Measurements from ENCODE around the gene RUNX1. TPM values are rescaled to one million over a fixed set of nuclear protein-coding genes. Genes with fewer than 3 reads are reported as not detected.

The RUNX1 gene
- total RNA-seq, 6 experiments from 2014 or later: 2.9 to 18.3 (median 4.3) TPM

DNA sequence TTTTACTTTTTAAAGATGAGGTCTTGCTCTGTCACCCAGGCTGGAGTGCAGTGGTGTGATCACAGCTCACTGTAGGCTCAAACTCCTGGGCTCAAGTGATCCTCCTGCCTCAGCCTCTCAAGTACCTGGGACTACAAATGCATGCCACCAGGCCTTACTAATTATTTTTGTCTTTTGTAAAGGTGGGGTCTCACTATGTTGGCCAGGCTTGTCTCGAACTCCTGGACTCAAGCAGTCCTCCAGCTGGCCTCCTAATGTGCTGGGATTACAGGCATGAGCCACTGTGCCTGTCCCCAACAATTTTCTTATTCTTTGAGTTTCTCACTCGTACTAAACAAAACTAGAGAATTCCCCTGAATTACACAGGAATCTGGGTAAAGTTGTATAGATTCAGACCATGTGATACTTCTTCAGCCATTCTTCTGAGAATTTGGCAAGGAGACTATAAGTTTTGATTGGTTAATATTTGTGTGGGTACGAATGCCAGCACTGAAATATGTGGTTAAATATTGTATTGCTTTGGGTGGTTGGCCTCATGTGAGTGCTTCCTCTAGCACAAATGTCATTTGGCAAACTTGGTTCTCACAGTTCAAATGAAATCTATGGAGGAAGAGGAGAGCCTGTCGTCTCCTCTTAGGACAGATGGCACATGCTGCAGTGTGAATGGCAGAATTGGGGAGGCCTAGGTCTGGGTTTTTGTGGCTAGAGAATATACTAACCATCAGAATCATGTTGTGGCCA lies 104.9 kb downstream of the RUNX1 start:
- intact Hi-C loops (cut with DNase I): loop anchor here in 1 of 2 donors (10.0 kb wide), 1 partner anchor 71 kb away; no protein-coding TSS in a partner anchor
- H3K27ac ChIP-seq: no peak overlapping the region
- H3K4me3 ChIP-seq: no peak overlapping the region
- ATAC-seq (no peak), DNase-seq (no peak)
- WGBS (ENCODE audit: insufficient coverage, low coverage, low lambda C conversion rate, missing lambda C conversion rate): 58% methylated on average over 4 of the region's 4 CpGs
- no peaks in the 10 kb centered on the region for H3K27me3 ChIP-seq
- no peaks in the 10 kb centered on the region for H3K9me3 ChIP-seq
- H3K4me1 ChIP-seq: no peaks in the 10 kb centered on the region
- no peaks in the 10 kb centered on the region for H3K36me3 ChIP-seq
- TF ChIP-seq, protein P1, sequence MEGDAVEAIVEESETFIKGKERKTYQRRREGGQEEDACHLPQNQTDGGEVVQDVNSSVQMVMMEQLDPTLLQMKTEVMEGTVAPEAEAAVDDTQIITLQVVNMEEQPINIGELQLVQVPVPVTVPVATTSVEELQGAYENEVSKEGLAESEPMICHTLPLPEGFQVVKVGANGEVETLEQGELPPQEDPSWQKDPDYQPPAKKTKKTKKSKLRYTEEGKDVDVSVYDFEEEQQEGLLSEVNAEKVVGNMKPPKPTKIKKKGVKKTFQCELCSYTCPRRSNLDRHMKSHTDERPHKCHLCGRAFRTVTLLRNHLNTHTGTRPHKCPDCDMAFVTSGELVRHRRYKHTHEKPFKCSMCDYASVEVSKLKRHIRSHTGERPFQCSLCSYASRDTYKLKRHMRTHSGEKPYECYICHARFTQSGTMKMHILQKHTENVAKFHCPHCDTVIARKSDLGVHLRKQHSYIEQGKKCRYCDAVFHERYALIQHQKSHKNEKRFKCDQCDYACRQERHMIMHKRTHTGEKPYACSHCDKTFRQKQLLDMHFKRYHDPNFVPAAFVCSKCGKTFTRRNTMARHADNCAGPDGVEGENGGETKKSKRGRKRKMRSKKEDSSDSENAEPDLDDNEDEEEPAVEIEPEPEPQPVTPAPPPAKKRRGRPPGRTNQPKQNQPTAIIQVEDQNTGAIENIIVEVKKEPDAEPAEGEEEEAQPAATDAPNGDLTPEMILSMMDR (IDR thresholded peaks at IDR 0.05): no peak
- TF ChIP-seq POLR2A (IDR thresholded peaks at IDR 0.05): no peak

DNA sequence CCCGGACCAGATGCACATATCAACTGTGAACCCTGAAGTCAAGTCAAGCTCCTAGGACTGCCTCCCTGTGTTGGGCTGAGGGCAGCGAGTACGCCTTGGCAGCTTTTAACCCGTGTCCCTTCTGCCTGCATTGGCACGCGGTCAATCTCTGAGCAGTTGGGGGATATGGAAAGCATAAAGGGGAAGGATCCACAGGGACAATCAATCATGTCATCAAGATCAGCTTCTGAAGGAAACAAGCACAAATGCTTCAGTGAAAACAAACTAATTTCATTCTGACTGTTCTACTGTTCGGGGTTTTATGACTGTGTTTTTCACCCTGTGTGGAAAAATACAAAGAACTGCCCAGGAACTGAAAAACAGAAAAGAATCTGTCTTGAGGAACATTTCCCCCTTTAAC lies 106.2 kb downstream of the RUNX1 start:
- H3K27ac ChIP-seq: no peak overlapping the region
- H3K36me3 ChIP-seq: no peaks in the 10 kb centered on the region
- ATAC-seq (no peak), DNase-seq (no peak)
- H3K4me3 ChIP-seq: no peak overlapping the region
- no peaks in the 10 kb centered on the region for H3K4me1 ChIP-seq
- H3K9me3 ChIP-seq: no peaks in the 10 kb centered on the region
- no peaks in the 10 kb centered on the region for H3K27me3 ChIP-seq
- intact Hi-C loops (cut with DNase I): loop anchor here in 1 of 2 donors (10.0 kb wide), 1 partner anchor 72 kb away; no protein-coding TSS in a partner anchor
- 81% methylated on average over 5 of the region's 7 CpGs for whole genome bisulfite sequencing (ENCODE audit: insufficient coverage, low coverage, low lambda C conversion rate, missing lambda C conversion rate)
- no peak for TF ChIP-seq POLR2A (IDR thresholded peaks at IDR 0.05)
- TF ChIP-seq, protein P1 (IDR thresholded peaks at IDR 0.05): no peak

DNA sequence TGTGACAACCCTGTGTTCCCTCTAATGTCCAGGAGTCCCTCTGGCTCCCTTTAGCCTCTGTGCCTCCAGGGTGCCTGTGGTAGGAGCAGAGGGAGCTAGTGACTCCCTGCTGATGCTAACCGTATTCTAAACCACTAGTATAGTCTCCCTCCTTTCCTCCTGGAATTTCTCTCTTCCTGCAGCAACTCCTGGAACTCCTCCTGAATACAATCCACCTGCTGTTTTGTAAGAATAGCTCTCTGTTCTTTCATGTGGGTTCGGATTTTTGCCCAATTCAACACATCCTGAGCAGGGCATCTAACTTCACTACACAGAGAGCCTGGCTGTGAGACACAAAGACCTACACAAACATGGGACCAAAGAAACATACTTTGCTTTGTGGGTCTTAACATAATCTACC lies 107.9 kb downstream of the RUNX1 start:
- H3K36me3 ChIP-seq: no peaks in the 10 kb centered on the region
- H3K4me1 ChIP-seq: no peaks in the 10 kb centered on the region
- intact Hi-C loops (cut with DNase I): loop anchor here in 1 of 2 donors (10.0 kb wide), 1 partner anchor 74 kb away; no protein-coding TSS in a partner anchor
- ATAC-seq (no peak), DNase-seq (no peak)
- TF ChIP-seq, protein P1 (IDR thresholded peaks at IDR 0.05): no peak
- no peak for TF ChIP-seq POLR2A (IDR thresholded peaks at IDR 0.05)
- no peaks in the 10 kb centered on the region for H3K27me3 ChIP-seq
- WGBS (ENCODE audit: insufficient coverage, low coverage, low lambda C conversion rate, missing lambda C conversion rate): 50% methylated on average over 2 of the region's 2 CpGs
- no peak overlapping the region for H3K27ac ChIP-seq
- H3K9me3 ChIP-seq: no peaks in the 10 kb centered on the region
- no peak overlapping the region for H3K4me3 ChIP-seq

DNA sequence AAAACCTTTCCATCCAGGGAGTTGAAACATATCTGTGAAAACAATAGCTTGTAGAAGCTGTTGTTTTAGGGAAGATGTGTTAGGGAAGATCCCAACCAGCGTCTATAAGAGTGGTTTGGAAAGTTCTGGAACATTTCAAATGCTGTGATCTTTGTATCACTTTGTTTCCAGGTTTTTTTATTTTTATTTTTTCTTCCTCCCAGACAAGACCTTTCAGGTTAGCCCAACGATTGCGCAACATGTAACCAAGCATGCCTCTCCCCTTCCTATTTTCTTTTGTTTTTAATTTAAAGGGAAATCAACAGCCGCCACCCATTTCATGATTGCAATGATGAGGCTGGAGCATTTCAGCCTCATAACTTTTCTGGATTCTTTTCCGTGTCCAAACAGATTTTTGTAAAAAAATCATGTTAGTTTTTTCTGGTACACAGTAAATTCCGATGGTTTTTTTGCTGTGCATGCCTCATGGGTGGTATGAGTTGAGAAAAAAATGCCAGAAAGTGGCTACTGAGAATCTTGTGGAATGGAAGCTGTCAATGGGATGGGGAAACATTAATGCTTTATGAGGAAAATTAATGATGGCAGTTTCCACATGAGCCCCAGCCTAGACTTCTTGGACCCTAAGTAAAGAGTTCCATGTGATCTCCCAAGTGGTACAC lies 109.3 kb downstream of the RUNX1 start:
- H3K4me3 ChIP-seq: no peak overlapping the region
- H3K4me1 ChIP-seq: no peaks in the 10 kb centered on the region
- no peak overlapping the region for H3K27ac ChIP-seq
- DNase-seq: no peak
- no peaks in the 10 kb centered on the region for H3K27me3 ChIP-seq
- H3K9me3 ChIP-seq: no peaks in the 10 kb centered on the region
- TF ChIP-seq POLR2A (IDR thresholded peaks at IDR 0.05): no peak
- TF ChIP-seq, protein P1 (IDR thresholded peaks at IDR 0.05): no peak
- 74% methylated on average over 6 of the region's 6 CpGs for WGBS (ENCODE audit: insufficient coverage, low coverage, low lambda C conversion rate, missing lambda C conversion rate)
- no peak for ATAC-seq
- no peaks in the 10 kb centered on the region for H3K36me3 ChIP-seq
- intact Hi-C loops (cut with DNase I): loop anchor here in 1 of 2 donors (10.0 kb wide), 1 partner anchor 75 kb away; no protein-coding TSS in a partner anchor

All from right lobe of liver (tissue), 6 donors.